Nucleus accumbens (tissue), 56 donors: Measurements from ENCODE around the gene NARF.

Experiments used
- DNase-seq, 56 donors: peaks; one replicate each; lab custom pipeline; 2025; lab: John Stamatoyannopoulos, UW

The NARF gene

GRCh38 chr17:82432017-82432416 is 26.5 kb upstream of the NARF start:
- no peak for DNase-seq

GRCh38 chr17:82433560-82434215 is 24.9 kb upstream of the NARF start:
- no peak for DNase-seq

DNA sequence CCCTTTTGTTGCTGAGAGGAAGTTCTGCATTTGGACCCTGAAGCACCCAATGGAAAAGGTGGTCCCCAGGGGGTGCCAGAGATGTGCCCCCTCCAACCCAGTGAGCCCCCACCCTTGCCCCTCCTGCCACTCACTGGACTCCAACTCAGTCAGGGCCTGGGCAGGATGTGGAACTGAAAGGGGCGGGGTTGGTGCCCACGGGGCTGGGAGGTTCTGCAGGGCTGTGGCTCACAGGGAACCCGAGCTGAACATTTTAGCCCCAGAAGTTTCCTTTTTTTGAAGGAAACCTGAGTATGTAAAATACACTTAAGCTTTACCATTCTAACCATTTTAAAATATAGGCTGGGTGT is 24.4 kb upstream of the NARF start:
- DNase-seq, result no peak

DNA sequence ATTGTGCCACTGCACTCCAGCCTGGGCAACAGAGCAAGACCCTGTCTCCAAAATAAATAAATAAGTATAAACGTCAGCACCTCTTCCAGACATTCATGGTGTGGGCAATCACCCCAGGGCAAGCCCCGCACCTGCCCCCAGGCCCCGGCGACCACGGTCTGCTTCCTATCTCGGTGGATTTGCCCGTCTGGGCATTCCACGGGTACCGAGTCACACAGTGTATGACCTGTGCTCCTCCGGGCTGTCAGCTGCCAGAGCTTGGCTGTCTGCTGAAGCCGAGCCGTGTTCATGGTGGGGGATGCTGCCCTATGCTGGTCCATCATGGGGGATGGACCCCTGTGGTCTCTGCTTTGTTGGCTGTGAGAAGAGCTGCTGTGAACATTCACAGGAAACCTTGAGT is 23.4 kb upstream of the NARF start:
- no peak for DNase-seq

- no peak for DNase-seq
Measured at GRCh38 chr17:82435601-82436583, 22.6 kb upstream of the NARF start.

GRCh38 chr17:82436601-82437324 is 21.8 kb upstream of the NARF start:
- DNase-seq, result no peak

DNA sequence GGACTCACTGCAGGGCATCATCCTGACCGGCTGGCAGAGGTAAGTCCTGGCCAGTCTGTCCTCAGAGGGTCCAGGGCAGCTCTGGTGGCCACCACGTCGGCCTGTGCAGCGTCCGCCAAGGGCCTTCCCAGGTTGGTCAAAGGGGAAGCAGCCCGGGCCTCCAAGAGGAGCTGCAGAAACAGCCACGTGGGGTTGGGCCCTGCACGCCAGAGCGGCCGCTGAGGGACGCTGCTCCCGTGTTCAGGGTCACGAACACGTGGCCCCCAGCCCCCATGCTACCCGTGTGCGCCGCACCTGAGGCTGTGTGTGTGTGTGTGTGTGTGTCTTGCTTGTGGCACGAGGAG is 21.2 kb upstream of the NARF start:
- no peak for DNase-seq

GRCh38 chr17:82438401-82439193 is 19.9 kb upstream of the NARF start:
- no peak for DNase-seq

- no peak for DNase-seq
Measured at GRCh38 chr17:82439194-82439828, 19.2 kb upstream of the NARF start.

DNA sequence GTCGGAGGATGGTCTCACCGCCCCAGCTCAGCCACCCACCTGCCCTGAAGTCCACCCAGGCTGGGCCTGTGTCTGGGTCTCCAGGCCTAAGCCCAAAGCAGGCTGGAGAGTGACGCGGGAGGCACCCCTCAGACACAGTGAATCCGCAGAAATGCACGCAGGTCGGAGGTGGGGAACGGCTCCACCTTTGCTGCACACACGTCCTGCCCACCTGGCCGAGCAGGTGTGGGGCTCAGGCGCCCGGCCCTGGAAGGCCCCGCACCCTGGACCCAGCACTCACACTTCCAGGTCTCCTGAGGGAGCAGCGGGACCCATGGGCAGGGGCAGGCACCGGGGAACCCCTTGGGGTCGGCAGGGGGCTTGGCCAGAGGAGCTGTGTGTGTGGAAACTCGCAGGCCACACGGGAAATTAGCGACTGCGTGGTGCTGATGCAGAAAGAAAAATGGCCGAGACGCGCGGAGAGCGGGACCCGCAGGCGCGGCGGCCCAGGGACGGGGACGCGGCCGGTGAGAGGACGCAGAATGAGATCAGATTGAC is 18.6 kb upstream of the NARF start:
- DNase-seq, result no peak

DNA sequence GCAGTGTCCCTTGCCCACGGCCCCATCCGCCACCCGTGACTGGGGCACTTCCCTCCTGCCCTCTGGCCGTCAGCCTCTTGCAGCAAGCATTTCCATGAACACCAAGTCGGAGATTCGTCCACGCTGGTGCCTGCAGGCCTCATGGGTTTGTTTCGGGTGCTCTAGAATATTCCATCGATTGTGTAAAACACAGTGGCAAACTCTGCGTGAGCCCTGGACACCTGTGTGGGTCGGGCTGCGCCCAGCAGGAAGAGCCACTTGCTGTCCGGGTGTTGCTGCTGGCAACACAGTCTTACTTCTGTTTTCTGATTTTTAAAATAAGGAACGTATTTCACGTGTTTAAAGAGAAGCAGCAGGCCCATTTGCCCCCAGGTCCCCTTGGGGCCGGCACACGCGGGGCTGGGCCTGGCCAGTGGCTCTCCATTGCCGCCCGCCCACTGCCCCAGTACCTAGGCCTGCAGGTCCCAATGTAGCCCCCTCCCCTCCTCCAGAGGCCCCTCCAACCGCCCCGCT is 18.0 kb upstream of the NARF start:
- peak in 3 of 56 donors; percentile 6 to 46 (median 19) for DNase-seq

DNA sequence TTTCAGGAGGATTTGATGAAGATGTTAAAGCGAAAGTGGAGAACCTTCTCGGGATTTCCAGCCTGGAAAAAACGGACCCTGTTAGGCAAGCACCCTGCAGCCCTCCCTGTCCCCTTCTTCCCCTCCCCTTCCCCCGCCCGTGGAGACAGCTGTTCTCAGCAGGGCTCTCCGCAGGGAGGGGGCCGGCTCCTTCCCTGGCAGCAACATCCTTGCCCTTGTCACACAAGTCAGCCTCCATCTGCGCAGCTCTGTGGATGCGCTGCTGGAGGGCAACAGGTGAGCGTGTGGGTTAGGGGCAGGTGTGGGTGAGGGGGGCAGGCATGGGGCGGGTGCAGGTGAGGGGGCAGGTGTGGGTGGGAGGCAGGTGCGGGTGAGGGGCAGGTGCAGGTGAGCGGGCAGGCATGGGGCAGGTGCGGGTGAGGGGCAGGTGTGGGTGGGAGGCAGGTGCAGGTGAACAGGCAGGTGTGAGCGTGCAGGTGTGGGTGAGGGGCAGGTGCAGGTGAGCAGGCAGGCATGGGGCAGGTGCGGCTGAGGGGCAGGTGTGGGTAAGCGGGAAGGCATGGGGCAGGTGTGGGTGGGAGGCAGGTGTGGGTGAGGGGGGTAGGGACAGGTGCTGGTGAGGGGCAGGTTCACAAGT is 17.4 kb upstream of the NARF start:
- DNase-seq, result peak in 6 of 56 donors; percentile 13 to 46 (median 24)

GRCh38 chr17:82441691-82442487 is 16.7 kb upstream of the NARF start:
- no peak for DNase-seq

DNA sequence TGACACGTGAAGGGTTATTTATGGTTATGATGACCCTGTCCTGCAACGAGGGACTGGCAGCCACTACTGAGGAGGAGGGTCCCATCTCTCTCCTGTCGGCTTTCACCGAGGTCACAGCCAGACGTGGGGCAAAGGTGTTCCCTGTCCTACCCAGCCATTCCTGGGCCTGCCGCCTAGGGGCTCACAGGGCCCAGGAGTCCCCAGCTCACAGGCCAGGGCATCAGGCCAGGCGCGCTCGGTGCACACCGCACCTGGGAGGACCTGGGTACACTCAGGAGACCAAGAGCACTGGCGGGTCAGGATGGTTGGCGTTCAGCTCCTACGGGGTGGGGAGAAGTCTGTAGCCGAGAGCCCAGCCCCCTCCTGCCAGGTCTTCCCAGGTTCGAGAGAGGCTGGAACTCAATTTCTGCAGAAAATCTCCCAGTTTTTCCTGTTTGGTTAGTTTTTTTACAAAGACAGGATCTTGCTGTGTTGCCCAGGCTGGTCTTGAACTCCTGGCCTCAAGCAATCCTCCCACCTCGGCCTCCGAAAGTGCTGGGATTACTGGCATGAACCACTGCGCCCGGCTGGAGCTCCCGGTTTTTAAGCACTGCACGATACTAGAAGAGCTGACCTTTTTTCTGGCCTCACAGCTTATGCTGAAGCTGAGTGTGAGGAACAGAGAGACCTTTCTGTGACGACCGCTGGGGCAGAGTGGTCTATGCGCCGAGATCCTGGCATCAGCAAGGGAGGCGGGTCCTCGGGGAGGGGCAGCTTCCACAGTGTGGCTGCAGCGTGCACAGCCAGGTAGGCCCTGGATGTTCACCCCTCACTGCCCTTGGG is 15.7 kb upstream of the NARF start:
- DNase-seq, result no peak

DNA sequence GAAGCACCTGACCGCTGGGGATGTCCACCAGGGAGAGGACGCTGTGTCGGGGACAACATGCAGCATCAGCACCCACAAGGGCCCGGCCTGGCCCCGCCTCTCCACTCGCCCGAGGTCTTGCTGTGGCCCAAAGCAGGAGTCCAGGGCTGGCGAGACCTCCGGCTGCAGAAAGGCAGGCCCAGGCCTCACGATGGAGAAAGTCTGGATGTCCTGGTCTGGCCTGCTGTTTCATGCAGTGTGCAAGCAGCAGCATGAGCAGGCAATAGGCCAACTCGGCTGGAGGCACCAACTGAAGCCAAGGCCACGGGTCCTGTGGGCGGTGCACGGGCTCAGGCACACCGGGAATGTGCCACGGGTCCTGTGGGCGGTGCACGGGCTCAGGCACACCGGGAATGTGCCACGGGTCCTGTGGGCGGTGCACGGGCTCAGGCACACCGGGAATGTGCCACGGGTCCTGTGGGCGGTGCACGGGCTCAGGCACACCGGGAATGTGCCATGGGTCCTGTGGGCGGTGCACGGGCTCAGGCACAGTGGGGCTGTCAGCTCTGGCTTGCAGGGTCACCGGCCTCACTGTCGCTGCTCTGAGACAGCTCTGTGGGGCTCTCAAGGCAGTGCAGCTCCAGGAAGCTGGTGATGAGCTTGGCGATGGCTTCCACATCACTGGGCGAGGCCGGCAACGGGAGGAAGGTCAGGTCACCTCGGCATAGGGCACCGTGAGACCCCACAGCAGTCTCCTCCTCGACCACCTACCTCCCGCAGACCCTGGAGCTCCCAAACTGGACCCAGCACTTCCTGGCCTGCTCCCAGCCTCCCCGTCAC is 14.9 kb upstream of the NARF start:
- peak in 3 of 56 donors; percentile 11 to 60 (median 33) for DNase-seq

DNA sequence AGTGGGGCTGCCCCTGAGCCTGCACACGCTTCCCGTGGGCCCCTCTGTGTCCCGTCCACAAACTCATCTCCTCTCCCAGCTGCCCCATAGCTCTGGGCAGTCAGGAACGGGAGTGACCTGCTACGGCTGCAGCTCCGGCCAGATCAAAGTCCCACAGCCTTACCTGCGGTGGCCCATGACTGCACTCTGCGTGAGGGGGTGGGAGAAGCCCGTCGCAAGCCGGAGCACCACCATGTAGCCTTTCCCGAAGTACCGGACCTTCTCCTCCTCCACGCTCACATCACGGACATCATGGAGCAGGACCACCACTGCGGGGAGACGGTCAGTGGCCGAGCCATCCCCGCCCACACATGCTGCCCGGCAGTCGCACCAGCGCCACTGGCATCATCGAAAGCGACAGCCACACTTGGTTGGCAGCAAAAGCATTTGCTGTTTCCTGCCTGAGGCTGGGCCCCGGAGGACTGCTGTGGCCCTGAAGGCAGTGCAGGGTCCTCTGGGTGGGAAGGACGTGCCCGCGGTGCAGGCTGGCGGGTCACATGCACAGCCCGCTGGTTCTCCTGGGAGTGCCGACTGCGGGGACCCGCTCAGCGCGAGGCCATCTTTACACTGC is 14.2 kb upstream of the NARF start:
- no peak for DNase-seq
